ENCODE results near the gene SEC22A. TPM values are rescaled to one million over a fixed set of nuclear protein-coding genes. Genes with fewer than 3 reads are reported as not detected.

The SEC22A gene
- total and polyA plus RNA-seq, 2 donors (not counting 1 experiment from before 2014, with no cell fraction given): 15.6 to 19.3 TPM

DNA sequence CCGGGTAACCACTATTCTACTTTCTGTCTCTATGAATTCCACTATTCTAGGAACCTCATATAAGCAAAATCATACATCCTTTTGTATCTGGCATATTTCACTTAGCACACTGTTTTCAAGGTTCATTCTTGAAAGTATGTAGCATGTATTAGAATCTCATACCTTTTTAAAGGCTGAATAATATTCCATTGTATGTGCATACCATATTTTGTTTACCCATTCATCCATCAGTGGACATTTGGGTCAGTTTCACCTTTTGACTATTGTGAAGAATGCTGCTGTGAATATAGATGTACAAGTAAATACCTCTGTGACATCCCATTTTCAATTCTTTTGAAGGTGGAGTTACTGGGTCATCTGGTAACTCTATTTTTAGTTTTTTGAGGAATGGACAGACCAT is 36.6 kb upstream of the SEC22A start:
- Mint-ChIP-seq H3K27ac (no peak overlapping the region), H3K9me3 (ENCODE audit: insufficient read depth) (peaks cover 3% of the 10 kb centered on the region), H3K4me1 (no peaks in the 10 kb centered on the region), H3K27me3 (no peaks in the 10 kb centered on the region), H3K4me3 (no peak overlapping the region)
- ATAC-seq (ENCODE audit: low read depth): no peak
- Histone ChIP-seq H3K27me3 (replicated peaks in 1 of 4; ENCODE audit: control extremely low read depth in 1 of 4, control insufficient read depth in 3 of 4, insufficient read depth in 4 of 4, low read length in 3 of 4) (no peaks in the 10 kb centered on the region), H3K9me3 (ENCODE audit: control extremely low read depth in 1 of 3, control insufficient read depth in 2 of 3, insufficient read depth in 1 of 3, low read length in 2 of 3) (peaks cover 0 to 3% (median 0%) of the 10 kb centered on the region in 3 donors), H3K36me3 (replicated peaks in 1 of 2; ENCODE audit: control extremely low read depth in 1 of 2, control insufficient read depth in 1 of 2, extremely low read depth in 1 of 2, insufficient read depth in 2 of 2, low read length in 1 of 2) (peaks cover 3 to 4% of the 10 kb centered on the region in 2 experiments), H3K9ac (ENCODE audit: low read length) (no peak overlapping the region), H4K20me1 (ENCODE audit: control insufficient read depth, insufficient read depth, low read length, poor library complexity, severe bottlenecking) (no peaks in the 10 kb centered on the region), H3K27ac (ENCODE audit: low read length in 2 of 2) (no peak overlapping the region), H3K4me1 (ENCODE audit: control insufficient read depth in 2 of 2, insufficient read depth in 2 of 2, low read length in 2 of 2) (no peaks in the 10 kb centered on the region), H2AFZ (ENCODE audit: insufficient read depth, low read depth, low read length, poor library complexity, severe bottlenecking) (no peak overlapping the region), H3K4me2 (replicated peaks; ENCODE audit: low read depth, low read length, poor library complexity, severe bottlenecking) (no peak overlapping the region), H3K4me3 (ENCODE audit: control extremely low read depth in 1 of 5, extremely low read depth in 1 of 5, insufficient read depth in 1 of 5, low read depth in 2 of 5, low read length in 4 of 5) (no peak overlapping the region), H3K79me2 (ENCODE audit: control insufficient read depth, insufficient read depth, low read length) (no peaks in the 10 kb centered on the region)
- 100% methylated on average over 1 of the region's 1 CpG for WGBS (ENCODE audit: insufficient coverage)
- POLR2A ChIA-PET: no interaction called here
- CTCF ChIA-PET: no interaction called here
- TF ChIP-seq CTCF (IDR thresholded peaks at IDR 0.05): no peak
- no peak for DNase-seq
- intact Hi-C loops (cut with micrococcal nuclease): no loop called here

GRCh38 chr3:123167686-123168085 is 34.1 kb upstream of the SEC22A start:
- no peak overlapping the region for H3K4me3 Mint-ChIP-seq
- WGBS (ENCODE audit: insufficient coverage): no CpG with 5 or more reads among the region's 2 CpGs
- H3K9me3 ChIP-seq (ENCODE audit: control extremely low read depth in 1 of 3, control insufficient read depth in 2 of 3, insufficient read depth in 1 of 3, low read length in 2 of 3): peaks cover 0 to 3% (median 0%) of the 10 kb centered on the region in 3 donors
- H3K27ac ChIP-seq (ENCODE audit: low read length in 2 of 2): no peak overlapping the region
- TF ChIP-seq EZH2 (IDR thresholded peaks at IDR 0.05; ENCODE audit: borderline replicate concordance, insufficient read depth, low read depth, low read length, poor library complexity, severe bottlenecking): no peak
- TF ChIP-seq CTCF (IDR thresholded peaks at IDR 0.05): no peak
- no peak for ATAC-seq (ENCODE audit: low read depth)
- intact Hi-C loops (cut with micrococcal nuclease): no loop called here
- no peaks in the 10 kb centered on the region for H3K4me1 Mint-ChIP-seq
- peaks cover 3% of the 10 kb centered on the region for H3K9me3 Mint-ChIP-seq (ENCODE audit: insufficient read depth)
- no peaks in the 10 kb centered on the region for H3K27me3 ChIP-seq (replicated peaks in 1 of 4; ENCODE audit: control extremely low read depth in 1 of 4, control insufficient read depth in 3 of 4, insufficient read depth in 4 of 4, low read length in 3 of 4)
- no peaks in the 10 kb centered on the region for H3K79me2 ChIP-seq (ENCODE audit: control insufficient read depth, insufficient read depth, low read length)
- no peaks in the 10 kb centered on the region for H3K27me3 Mint-ChIP-seq
- CTCF ChIA-PET: no interaction called here
- no peak overlapping the region for H3K27ac Mint-ChIP-seq
- H3K4me3 ChIP-seq (ENCODE audit: control extremely low read depth in 1 of 5, extremely low read depth in 1 of 5, insufficient read depth in 1 of 5, low read depth in 2 of 5, low read length in 4 of 5): no peak overlapping the region
- no peaks in the 10 kb centered on the region for H3K4me1 ChIP-seq (ENCODE audit: control insufficient read depth in 2 of 2, insufficient read depth in 2 of 2, low read length in 2 of 2)
- H3K36me3 ChIP-seq (replicated peaks in 1 of 2; ENCODE audit: control extremely low read depth in 1 of 2, control insufficient read depth in 1 of 2, extremely low read depth in 1 of 2, insufficient read depth in 2 of 2, low read length in 1 of 2): peaks cover 0 to 3% of the 10 kb centered on the region in 2 experiments
- no peak for DNase-seq
- no peak overlapping the region for H3K9ac ChIP-seq (ENCODE audit: low read length)
- H4K20me1 ChIP-seq (ENCODE audit: control insufficient read depth, insufficient read depth, low read length, poor library complexity, severe bottlenecking): no peaks in the 10 kb centered on the region
- H3K4me2 ChIP-seq (replicated peaks; ENCODE audit: low read depth, low read length, poor library complexity, severe bottlenecking): no peak overlapping the region
- POLR2A ChIA-PET: no interaction called here
- H2AFZ ChIP-seq (ENCODE audit: insufficient read depth, low read depth, low read length, poor library complexity, severe bottlenecking): no peak overlapping the region

Measured in B cell (primary cell).